GM18507 (cell line): Measurements from ENCODE around the gene PRH2.

Experiments used
- DNase-seq: peaks from one replicate; pipeline ENCODE4 v3.0.0; 2011; ENCODE audit warnings: low read depth; ENCODE audit not compliant: insufficient read length; ENCODE audit errors: extremely low spot score
- FAIRE-seq: peaks from 2 replicates; lab custom pipeline; 2011; peaks lifted over from hg19 to GRCh38; lab: Jason Lieb, UNC

The PRH2 gene

GRCh38 chr12:10956085-10956484 lies 27.0 kb downstream of the PRH2 start:
- FAIRE-seq (no peak), DNase-seq (no peak)

GRCh38 chr12:10957741-10958140 lies 28.7 kb downstream of the PRH2 start:
- DNase-seq (no peak), FAIRE-seq (no peak)

GRCh38 chr12:10959804-10960203 lies 30.8 kb downstream of the PRH2 start:
- no peak for DNase-seq
- peak; percentile 31 for FAIRE-seq

GRCh38 chr12:10960211-10960610 lies 31.2 kb downstream of the PRH2 start:
- DNase-seq (no peak), FAIRE-seq (no peak)

- DNase-seq: no peak
- no peak for FAIRE-seq
These were observed 36.4 kb downstream of the PRH2 start for GRCh38 chr12:10965476-10965875.

GRCh38 chr12:10966314-10966713 lies 37.3 kb downstream of the PRH2 start:
- FAIRE-seq (no peak), DNase-seq (no peak)

- peak; percentile 15 for FAIRE-seq
- no peak for DNase-seq
These were observed 38.4 kb downstream of the PRH2 start for GRCh38 chr12:10967409-10967808.

- no peak for FAIRE-seq
- DNase-seq: no peak
These were observed 39.9 kb downstream of the PRH2 start for GRCh38 chr12:10968765-10969456.

- FAIRE-seq: peak; percentile 41
These were observed 45.9 kb downstream of the PRH2 start for GRCh38 chr12:10974965-10975364.

GRCh38 chr12:10982244-10982643 lies 53.2 kb downstream of the PRH2 start:
- DNase-seq: no peak

More at GRCh38 chr12:10974965-10975364, 45.9 kb downstream of the PRH2 start:
- no peak for DNase-seq

More at GRCh38 chr12:10982244-10982643, 53.2 kb downstream of the PRH2 start:
- no peak for FAIRE-seq
